ENCODE results near the gene MTSS2. TPM values are rescaled to one million over a fixed set of nuclear protein-coding genes. Genes with fewer than 3 reads are reported as not detected.

Gene MTSS2
- total RNA-seq, 1 donor from 2014 or later, result 38.3 TPM

DNA sequence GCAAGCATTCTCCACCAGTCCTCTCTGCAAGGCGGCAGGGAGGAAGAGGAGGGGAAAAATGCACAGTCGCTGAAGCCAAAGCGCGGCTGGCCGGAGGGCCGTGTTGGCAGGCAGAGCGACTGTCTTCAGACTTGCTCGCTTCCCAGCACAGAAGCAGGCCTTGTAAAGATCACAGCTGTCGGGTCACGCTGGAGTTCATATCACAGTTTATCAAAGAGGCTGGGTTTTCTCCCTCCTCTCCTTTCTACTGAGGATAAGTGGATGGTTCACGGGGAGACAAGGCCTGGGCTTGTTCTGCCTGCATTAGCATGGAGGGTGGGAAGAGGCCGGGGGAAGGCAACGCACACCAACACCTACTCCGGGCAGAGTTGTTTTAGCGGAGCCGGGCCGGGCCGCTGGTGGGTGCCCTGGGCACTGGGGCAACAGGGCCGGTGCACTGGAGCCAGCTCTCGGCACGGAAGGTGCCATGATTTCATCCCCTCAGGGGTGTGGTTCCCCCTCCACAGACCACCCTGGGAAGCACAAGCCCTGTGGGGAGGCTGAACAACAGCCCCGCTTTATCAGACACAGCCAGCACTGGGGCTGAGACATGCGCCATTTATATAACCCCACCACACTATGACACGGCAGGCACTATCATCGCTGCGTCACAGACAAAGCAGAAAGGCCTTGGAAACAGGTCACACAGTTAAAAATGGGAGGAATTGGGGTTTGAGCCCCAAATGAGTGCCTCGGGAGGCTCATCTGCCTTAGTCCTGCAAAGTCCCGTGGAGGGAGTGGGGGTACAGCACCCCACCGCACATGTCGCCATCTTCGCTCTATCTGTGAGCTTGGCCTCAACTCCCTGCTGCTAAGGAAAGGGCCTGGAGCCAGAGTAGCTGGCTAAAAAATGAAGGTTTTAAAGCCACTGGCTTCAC, 40.3 kb upstream of the MTSS2 start:
- Histone ChIP-seq H3K4me1 (ENCODE audit: insufficient read depth, low read length) (no peaks in the 10 kb centered on the region), H3K79me2 (ENCODE audit: insufficient read depth, low read length) (no peaks in the 10 kb centered on the region), H3K36me3 (ENCODE audit: insufficient read depth, low read length) (peaks cover 5% of the 10 kb centered on the region), H2AFZ (ENCODE audit: low read depth, low read length) (no peak overlapping the region), H3K4me3 (ENCODE audit: insufficient read depth, low read depth, low read length) (no peak overlapping the region), H3K9me3 (ENCODE audit: insufficient read depth, low read depth, low read length) (no peaks in the 10 kb centered on the region), H3K4me2 (ENCODE audit: low read length) (no peak overlapping the region), H3K9ac (ENCODE audit: low read length) (no peak overlapping the region), H3K27me3 (ENCODE audit: insufficient read depth, low read length) (no peaks in the 10 kb centered on the region), H4K20me1 (ENCODE audit: insufficient read depth, low read length) (no peaks in the 10 kb centered on the region), H3K27ac (ENCODE audit: low read depth, low read length) (no peak overlapping the region)
- no peak for TF ChIP-seq EZH2 (IDR thresholded peaks at IDR 0.05; ENCODE audit: insufficient read depth, low read length)
- TF ChIP-seq, protein P1, sequence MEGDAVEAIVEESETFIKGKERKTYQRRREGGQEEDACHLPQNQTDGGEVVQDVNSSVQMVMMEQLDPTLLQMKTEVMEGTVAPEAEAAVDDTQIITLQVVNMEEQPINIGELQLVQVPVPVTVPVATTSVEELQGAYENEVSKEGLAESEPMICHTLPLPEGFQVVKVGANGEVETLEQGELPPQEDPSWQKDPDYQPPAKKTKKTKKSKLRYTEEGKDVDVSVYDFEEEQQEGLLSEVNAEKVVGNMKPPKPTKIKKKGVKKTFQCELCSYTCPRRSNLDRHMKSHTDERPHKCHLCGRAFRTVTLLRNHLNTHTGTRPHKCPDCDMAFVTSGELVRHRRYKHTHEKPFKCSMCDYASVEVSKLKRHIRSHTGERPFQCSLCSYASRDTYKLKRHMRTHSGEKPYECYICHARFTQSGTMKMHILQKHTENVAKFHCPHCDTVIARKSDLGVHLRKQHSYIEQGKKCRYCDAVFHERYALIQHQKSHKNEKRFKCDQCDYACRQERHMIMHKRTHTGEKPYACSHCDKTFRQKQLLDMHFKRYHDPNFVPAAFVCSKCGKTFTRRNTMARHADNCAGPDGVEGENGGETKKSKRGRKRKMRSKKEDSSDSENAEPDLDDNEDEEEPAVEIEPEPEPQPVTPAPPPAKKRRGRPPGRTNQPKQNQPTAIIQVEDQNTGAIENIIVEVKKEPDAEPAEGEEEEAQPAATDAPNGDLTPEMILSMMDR (IDR thresholded peaks at IDR 0.05; ENCODE audit: insufficient read depth, low read depth, low read length), result no peak
- no peak for FAIRE-seq
- H3K36me3 Mint-ChIP-seq (ENCODE audit: low read depth, unreplicated experiment), result peaks cover 30% of the 10 kb centered on the region
- no peaks in the 10 kb centered on the region for H3K9me3 Mint-ChIP-seq (ENCODE audit: unreplicated experiment)
- DNase-seq (ENCODE audit: low read depth), result no peak
- H3K4me1 Mint-ChIP-seq (ENCODE audit: low read depth, unreplicated experiment), result peaks cover 5% of the 10 kb centered on the region
- H3K27ac Mint-ChIP-seq (ENCODE audit: unreplicated experiment), result no peak overlapping the region
- no peaks in the 10 kb centered on the region for H3K27me3 Mint-ChIP-seq (ENCODE audit: low read depth, unreplicated experiment)
- H3K4me3 Mint-ChIP-seq (ENCODE audit: unreplicated experiment), result no peak overlapping the region

- Histone ChIP-seq H3K36me3 (ENCODE audit: insufficient read depth, low read length) (no peaks in the 10 kb centered on the region), H3K4me2 (ENCODE audit: low read length) (no peak overlapping the region), H4K20me1 (ENCODE audit: insufficient read depth, low read length) (no peaks in the 10 kb centered on the region), H3K9me3 (ENCODE audit: insufficient read depth, low read depth, low read length) (no peaks in the 10 kb centered on the region), H3K9ac (ENCODE audit: low read length) (no peak overlapping the region), H3K79me2 (ENCODE audit: insufficient read depth, low read length) (no peaks in the 10 kb centered on the region), H3K4me1 (ENCODE audit: insufficient read depth, low read length) (no peaks in the 10 kb centered on the region), H3K4me3 (ENCODE audit: insufficient read depth, low read depth, low read length) (no peak overlapping the region), H2AFZ (ENCODE audit: low read depth, low read length) (no peak overlapping the region), H3K27ac (ENCODE audit: low read depth, low read length) (no peak overlapping the region), H3K27me3 (ENCODE audit: insufficient read depth, low read length) (no peaks in the 10 kb centered on the region)
- Mint-ChIP-seq H3K36me3 (ENCODE audit: low read depth, unreplicated experiment) (peaks cover 32% of the 10 kb centered on the region), H3K27ac (ENCODE audit: unreplicated experiment) (no peak overlapping the region), H3K9me3 (ENCODE audit: unreplicated experiment) (no peaks in the 10 kb centered on the region), H3K27me3 (ENCODE audit: low read depth, unreplicated experiment) (no peaks in the 10 kb centered on the region), H3K4me1 (ENCODE audit: low read depth, unreplicated experiment) (peaks cover 5% of the 10 kb centered on the region), H3K4me3 (ENCODE audit: unreplicated experiment) (no peak overlapping the region)
- TF ChIP-seq, protein P1 (IDR thresholded peaks at IDR 0.05; ENCODE audit: insufficient read depth, low read depth, low read length), result no peak
- no peak for FAIRE-seq
- no peak for DNase-seq (ENCODE audit: low read depth)
These were observed 39.4 kb upstream of the MTSS2 start for GRCh38 chr16:70725024-70725911.
